Measurements from ENCODE around the gene PDE7B.

PDE7B gene

GRCh38 chr6:135938576-135939207 lies 87.2 kb downstream of the PDE7B start:
- no peak for DNase-seq

- DNase-seq: no peak
Measured at GRCh38 chr6:135939208-135939591, 87.7 kb downstream of the PDE7B start.

- no peak for DNase-seq
Measured at GRCh38 chr6:135940616-135941167, 89.2 kb downstream of the PDE7B start.

DNA sequence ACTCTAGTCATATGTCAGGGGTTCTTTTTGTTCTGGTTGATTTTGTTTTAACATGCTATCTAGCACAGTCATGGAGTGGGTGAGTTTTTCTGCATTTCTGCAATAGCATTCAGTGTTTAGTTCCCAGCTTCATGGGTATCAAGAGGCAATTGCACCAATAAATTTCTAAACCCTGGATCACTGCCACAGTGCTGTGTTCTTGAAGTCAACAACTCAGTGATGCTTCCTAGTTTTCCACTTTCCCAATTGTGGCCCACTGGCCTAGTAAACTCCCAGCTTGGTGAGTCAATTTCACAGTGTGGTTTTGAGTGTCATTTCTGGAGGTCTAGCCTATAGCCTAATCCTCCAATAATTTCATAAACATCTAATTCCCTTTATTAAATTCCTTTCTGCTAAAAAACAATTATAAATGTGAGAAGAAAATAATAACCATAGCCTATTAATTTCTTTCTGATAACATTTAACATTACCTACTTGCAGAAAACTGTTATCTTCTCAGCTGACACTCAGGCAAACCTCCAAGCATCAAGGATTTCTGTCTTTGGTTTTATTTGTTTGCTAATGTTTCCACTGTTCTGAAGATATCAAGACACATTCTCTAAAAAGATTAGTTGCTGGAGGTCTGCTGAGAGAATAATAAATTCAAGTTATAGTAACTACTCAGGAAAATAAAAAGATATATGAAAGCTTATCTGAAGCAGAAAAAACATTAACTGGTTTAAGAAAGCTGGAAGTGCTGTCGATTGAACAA lies 89.9 kb downstream of the PDE7B start:
- DNase-seq: no peak

- no peak for DNase-seq
Measured at GRCh38 chr6:135944120-135944519, 92.6 kb downstream of the PDE7B start.

DNA sequence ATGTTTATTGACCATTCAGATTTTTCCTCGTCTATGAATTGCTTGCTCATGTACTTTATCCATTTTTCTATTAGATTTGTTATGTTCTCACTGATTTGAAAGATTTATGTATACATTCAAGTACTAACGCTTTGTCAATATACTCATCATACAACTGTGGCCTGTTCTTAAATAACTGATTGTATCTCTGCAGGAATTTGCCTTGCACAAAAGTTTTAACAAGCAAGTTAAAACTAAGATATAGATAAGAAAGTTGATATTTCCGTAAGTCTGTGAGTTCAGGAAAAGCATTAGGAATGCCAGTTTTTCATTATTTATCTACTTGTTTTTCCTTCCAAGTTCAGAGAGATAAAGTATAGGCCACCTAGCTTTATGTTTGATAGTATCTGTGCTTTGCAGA lies 95.2 kb downstream of the PDE7B start:
- DNase-seq: no peak

DNA sequence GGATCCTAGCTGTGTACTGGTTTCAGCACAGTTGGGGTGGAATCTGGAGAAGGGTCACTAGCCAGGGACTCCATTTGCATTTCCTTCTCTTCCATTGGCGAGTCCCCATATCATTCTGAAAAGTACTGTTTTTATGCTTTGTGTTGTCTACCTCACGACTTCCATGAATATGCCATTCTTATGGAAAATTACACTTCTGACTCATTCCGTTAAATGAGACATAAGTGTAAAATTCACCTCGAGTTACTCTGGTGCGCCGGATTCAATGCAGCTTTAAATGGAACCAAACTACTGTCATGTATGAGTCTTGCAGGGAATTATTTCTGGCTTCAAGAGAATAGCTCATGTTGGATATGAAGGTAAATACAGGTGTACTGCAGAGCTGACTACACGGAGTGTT lies 99.2 kb downstream of the PDE7B start:
- DNase-seq: no peak

DNA sequence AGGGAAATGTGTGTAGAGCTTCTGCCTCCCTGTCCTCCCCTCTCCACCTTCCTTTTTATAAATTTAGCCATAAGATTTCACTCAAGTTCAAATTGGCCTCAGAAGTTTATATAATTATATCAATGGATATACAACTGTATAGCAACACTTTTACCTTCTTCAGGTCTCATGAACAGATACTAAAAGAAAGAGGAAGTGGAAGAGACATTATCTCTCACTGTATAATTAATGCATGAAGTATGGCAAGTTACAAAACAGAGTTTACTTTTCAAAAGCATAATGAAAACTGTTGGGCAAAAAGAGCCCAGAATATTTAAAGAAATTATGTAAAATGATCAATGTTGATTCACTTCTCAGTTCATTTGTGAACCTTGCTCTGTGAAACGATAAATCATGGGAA lies 99.7 kb downstream of the PDE7B start:
- no peak for DNase-seq

DNA sequence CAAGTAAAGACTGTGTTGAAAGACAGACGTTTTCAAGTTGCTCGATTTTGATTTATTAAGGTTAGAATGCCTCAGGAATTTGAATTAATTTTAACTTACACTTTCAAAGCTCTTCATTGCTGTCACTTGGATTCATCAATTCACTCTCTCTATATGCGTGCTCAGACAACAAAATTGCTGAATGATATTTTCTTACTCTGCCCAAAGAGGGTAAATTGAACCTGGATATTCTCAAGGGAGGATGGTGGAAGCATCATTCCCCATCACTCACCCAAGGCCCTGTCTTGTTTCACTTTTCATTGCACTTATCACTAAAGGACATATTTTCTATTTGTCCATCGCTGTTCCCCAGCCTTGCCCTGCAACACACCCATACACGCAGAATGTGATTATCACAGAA lies 102.3 kb downstream of the PDE7B start:
- no peak for DNase-seq

- DNase-seq: no peak
Measured at GRCh38 chr6:135955099-135955498, 103.6 kb downstream of the PDE7B start.

- DNase-seq: no peak
Measured at GRCh38 chr6:135962731-135963130, 111.2 kb downstream of the PDE7B start.

GRCh38 chr6:135970750-135971149 lies 119.2 kb downstream of the PDE7B start:
- no peak for DNase-seq

DNA sequence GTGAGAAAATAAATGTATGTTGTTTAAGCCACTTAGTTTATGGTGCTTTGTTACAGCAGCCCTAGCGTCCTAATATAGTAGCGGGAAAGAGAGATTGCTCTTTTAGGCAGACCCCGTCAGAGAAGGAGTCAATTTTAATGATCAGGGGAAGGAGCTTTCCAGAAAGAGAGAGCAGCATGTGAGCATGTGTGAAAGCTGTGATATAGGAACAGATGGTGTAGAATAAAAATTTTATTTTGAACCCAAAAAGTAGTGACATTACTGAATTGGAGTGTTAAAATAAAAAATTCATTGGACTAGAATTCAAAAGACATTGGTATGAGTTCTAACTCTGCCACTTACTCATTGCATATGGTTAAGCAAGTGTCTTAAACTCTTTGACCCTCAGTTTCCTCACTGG lies 119.8 kb downstream of the PDE7B start:
- DNase-seq: no peak

- DNase-seq: no peak
Measured at GRCh38 chr6:135972150-135972549, 120.6 kb downstream of the PDE7B start.

DNA sequence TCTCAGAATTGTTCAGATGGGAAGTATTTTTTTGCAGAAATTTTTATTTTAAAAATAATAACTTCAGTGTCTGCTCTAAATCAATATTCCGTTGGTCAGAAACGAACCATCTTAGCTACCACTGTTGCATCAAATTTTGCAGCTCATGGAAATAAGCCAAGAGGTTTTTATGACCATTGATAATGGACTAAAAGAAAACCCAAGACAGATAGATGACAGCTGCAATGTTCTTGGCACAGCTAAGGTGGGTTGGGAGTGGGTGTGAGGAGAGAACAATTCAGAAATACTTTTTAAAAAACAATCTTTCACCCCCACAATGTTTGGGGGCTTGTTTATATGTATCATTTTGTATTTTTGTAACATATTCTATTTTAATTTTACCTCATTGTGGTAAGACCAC lies 121.1 kb downstream of the PDE7B start:
- DNase-seq: no peak

GRCh38 chr6:135974426-135974825 lies 122.9 kb downstream of the PDE7B start:
- DNase-seq: no peak

DNA sequence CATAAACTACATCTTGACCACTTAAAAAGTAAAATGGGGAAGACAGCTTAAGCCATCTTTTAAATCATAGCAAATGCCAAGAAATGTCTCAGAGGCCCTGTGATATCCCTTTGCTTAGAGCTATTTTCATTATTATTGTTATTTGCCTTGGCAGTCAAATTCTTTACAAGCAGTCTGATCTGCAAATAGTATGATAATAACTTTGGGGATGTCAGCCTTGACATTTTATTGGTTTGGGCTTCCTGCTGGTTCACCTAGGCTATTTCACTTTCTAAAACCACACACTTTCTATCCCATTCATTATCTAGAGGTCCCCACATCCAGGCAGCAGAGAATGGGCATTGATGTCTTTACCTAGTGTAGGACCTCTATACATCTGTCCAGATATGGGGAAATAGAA lies 125.1 kb downstream of the PDE7B start:
- DNase-seq: no peak

- DNase-seq: no peak
Measured at GRCh38 chr6:135983093-135983492, 131.6 kb downstream of the PDE7B start.

- no peak for DNase-seq
Measured at GRCh38 chr6:135983718-135984343, 132.3 kb downstream of the PDE7B start.

GRCh38 chr6:135985471-135985870 lies 134.0 kb downstream of the PDE7B start:
- no peak for DNase-seq

GRCh38 chr6:135987226-135987625 lies 135.7 kb downstream of the PDE7B start:
- DNase-seq: no peak

DNA sequence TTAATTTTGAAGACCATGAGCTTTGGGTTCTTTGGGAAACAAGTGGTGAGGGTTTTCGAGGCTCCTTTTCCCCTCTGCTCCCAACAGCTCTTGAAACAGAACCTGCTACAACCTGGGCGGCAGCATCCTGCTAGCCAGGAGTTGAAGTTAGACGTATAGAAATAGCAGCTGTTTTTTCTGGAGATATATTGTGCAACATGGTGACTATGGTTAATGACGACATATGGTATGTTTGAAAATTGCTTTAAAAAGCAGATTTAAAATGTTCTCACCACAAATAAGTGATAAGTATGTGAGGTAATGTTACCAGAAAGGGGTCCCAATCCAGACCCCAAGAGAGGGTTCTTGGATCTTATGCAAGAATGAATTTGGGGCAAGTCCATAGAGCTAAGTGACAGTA lies 138.9 kb downstream of the PDE7B start:
- no peak for DNase-seq

GRCh38 chr6:135990855-135991464 lies 139.5 kb downstream of the PDE7B start:
- no peak for DNase-seq

- DNase-seq: no peak
Measured at GRCh38 chr6:135992739-135993138, 141.2 kb downstream of the PDE7B start.

Measured in SW 1271 (cell line).